H1 (cell line): ENCODE results near the gene EML1. TPM values are rescaled to one million over a fixed set of nuclear protein-coding genes. Genes with fewer than 3 reads are reported as not detected.

Experiments
- CTCF ChIA-PET: fragments of 300-600 bp; sonication (Branson Sonifier 250); formaldehyde crosslinking; loops from one replicate; lab custom pipeline; 2021; ENCODE audit not compliant: partially characterized antibody; lab: Charles Lee
- POLR2A ChIA-PET: fragments of 300-600 bp; sonication (Branson Sonifier 250); formaldehyde crosslinking; loops from one replicate; lab custom pipeline; 2021; ENCODE audit warnings: inconsistent platforms; ENCODE audit not compliant: partially characterized antibody; lab: Charles Lee
- DNase-seq, 2 experiments: peaks; one replicate each; pipeline versions ENCODE4 v3.0.0 to v3.0.0-alpha.2; 2010 to 2022; ENCODE audit warnings: low spot score in 2 of 2, low read depth in 1 of 2, mixed read lengths in 1 of 2
- FAIRE-seq: peaks from 2 replicates; lab custom pipeline; 2011; peaks lifted over from hg19 to GRCh38; lab: Jason Lieb, UNC
- H2AFZ ChIP-seq: 2 replicates; pipeline ENCODE4 v1.8.1; 2012; ENCODE audit warnings: low read length, inconsistent platforms
- H2AK5ac ChIP-seq: 2 replicates; pipeline ENCODE4 v1.6.1; 2013; ENCODE audit warnings: low read depth, low read length
- H2BK120ac ChIP-seq: replicated peaks from 2 replicates; pipeline ENCODE3; 2013; ENCODE audit warnings: low read depth, low read length, inconsistent platforms
- H2BK12ac ChIP-seq: 2 replicates; pipeline ENCODE4 v1.6.1; 2013; ENCODE audit warnings: low read depth, low read length
- H2BK15ac ChIP-seq: 2 replicates; pipeline ENCODE4 v1.6.1; 2013; ENCODE audit warnings: low read length
- H2BK20ac ChIP-seq: 2 replicates; pipeline ENCODE4 v1.6.1; 2013; ENCODE audit warnings: low read length
- H2BK5ac ChIP-seq: 2 replicates; pipeline ENCODE4 v1.6.1; 2013; ENCODE audit warnings: low read depth, low read length
- H3K14ac ChIP-seq: 2 replicates; pipeline ENCODE4 v1.6.1; 2013; ENCODE audit warnings: inconsistent platforms; ENCODE audit not compliant: insufficient read length
- H3K18ac ChIP-seq: 2 replicates; pipeline ENCODE4 v1.6.1; 2013; ENCODE audit warnings: low read length; ENCODE audit errors: extremely low read depth
- H3K23ac ChIP-seq: 2 replicates; pipeline ENCODE4 v1.6.1; 2013; ENCODE audit warnings: inconsistent platforms; ENCODE audit not compliant: insufficient read length
- H3K23me2 ChIP-seq: 2 replicates; pipeline ENCODE4 v1.6.1; 2013; ENCODE audit warnings: low read depth, low read length
- H3K27ac ChIP-seq: 2 replicates; pipeline ENCODE4 v1.6.1; 2011; ENCODE audit warnings: low read depth, low read length, inconsistent platforms
- H3K27me3 ChIP-seq, 4 experiments: replicated peaks in 1 of 4; 1 replicate in 1 of 4; 2 replicates in 3 of 4; pipeline versions ENCODE4 v1.6.1 to v1.8.1; 2011 to 2013; ENCODE audit warnings: low read length in 3 of 4, mild to moderate bottlenecking in 3 of 4, inconsistent platforms in 2 of 4, mixed read lengths in 2 of 4, moderate library complexity in 1 of 4; ENCODE audit not compliant: control insufficient read depth in 3 of 4, insufficient read depth in 3 of 4; ENCODE audit errors: extremely low read depth in 1 of 4
- H3K36me3 ChIP-seq, 4 experiments: 2 replicates each; pipeline versions ENCODE4 v1.6.1 to v1.8.1; 2011 to 2013; ENCODE audit warnings: mild to moderate bottlenecking in 4 of 4, low read length in 3 of 4, moderate library complexity in 2 of 4, control low read depth in 1 of 4, inconsistent platforms in 1 of 4; ENCODE audit not compliant: insufficient read depth in 4 of 4, control insufficient read depth in 2 of 4
- H3K4ac ChIP-seq: replicated peaks from 2 replicates; pipeline ENCODE3; 2013; ENCODE audit warnings: low read length, low read depth, mixed read lengths, inconsistent platforms; ENCODE audit not compliant: insufficient read length
- H3K4me1 ChIP-seq, 4 experiments: replicated peaks in 1 of 4; 1 replicate in 1 of 4; 2 replicates in 3 of 4; pipeline versions ENCODE4 v1.6.1 to v1.8.1; 2011 to 2013; ENCODE audit warnings: low read length in 3 of 4, inconsistent platforms in 2 of 4, mixed read lengths in 1 of 4; ENCODE audit not compliant: insufficient read depth in 4 of 4, control insufficient read depth in 3 of 4
- H3K4me2 ChIP-seq, 2 experiments: 2 replicates each; pipeline versions ENCODE4 v1.6.1 to v1.8.1; 2011 to 2013; ENCODE audit warnings: low read depth in 2 of 2, low read length in 2 of 2, control low read depth in 1 of 2, inconsistent platforms in 1 of 2, mild to moderate bottlenecking in 1 of 2; ENCODE audit not compliant: insufficient read depth in 1 of 2
- H3K4me3 ChIP-seq, 4 experiments: fragments of 200-600, 300-600 bp in 1 of 4; sonication (generic), shearing (Covaris generic), sonication (Bioruptor Twin) in 1 of 4; 2 replicates each; pipeline versions ENCODE4 v1.5.1 to v1.8.1; 2011 to 2016; ENCODE audit warnings: low read length in 4 of 4, low read depth in 3 of 4, control low read depth in 2 of 4, inconsistent platforms in 2 of 4, mild to moderate bottlenecking in 2 of 4, mixed read lengths in 1 of 4, moderate library complexity in 1 of 4; ENCODE audit not compliant: insufficient read depth in 2 of 4; ENCODE audit errors: extremely low read depth in 1 of 4
- H3K56ac ChIP-seq: replicated peaks from 2 replicates; pipeline ENCODE3; 2013; ENCODE audit warnings: low read depth, mild to moderate bottlenecking, mixed read lengths, low read length, inconsistent platforms; ENCODE audit not compliant: insufficient read length
- H3K79me1 ChIP-seq: 2 replicates; pipeline ENCODE4 v1.6.1; 2013; ENCODE audit warnings: low read depth, low read length, control low read depth
- H3K79me2 ChIP-seq, 2 experiments: 2 replicates each; pipeline versions ENCODE4 v1.6.1 to v1.8.1; 2012 to 2013; ENCODE audit warnings: low read length in 2 of 2, mild to moderate bottlenecking in 2 of 2, inconsistent platforms in 1 of 2; ENCODE audit not compliant: insufficient read depth in 2 of 2, control insufficient read depth in 1 of 2
- H3K9ac ChIP-seq, 4 experiments: replicated peaks in 1 of 4; 1 replicate in 1 of 4; 2 replicates in 3 of 4; pipeline versions ENCODE4 v1.6.1 to v1.8.1; 2011 to 2013; ENCODE audit warnings: low read depth in 3 of 4, low read length in 3 of 4, control low read depth in 2 of 4, mild to moderate bottlenecking in 2 of 4, moderate library complexity in 2 of 4, inconsistent platforms in 1 of 4; ENCODE audit errors: extremely low read depth in 1 of 4
- H3K9me3 ChIP-seq, 2 experiments: 2 replicates each; pipeline versions ENCODE4 v1.6.1 to v1.8.1; 2012 to 2013; ENCODE audit warnings: mild to moderate bottlenecking in 2 of 2, moderate library complexity in 2 of 2, control low read depth in 1 of 2, inconsistent platforms in 1 of 2, low read depth in 1 of 2, low read length in 1 of 2, mixed read lengths in 1 of 2; ENCODE audit not compliant: insufficient read depth in 2 of 2
- H4K20me1 ChIP-seq, 2 experiments: replicated peaks in 1 of 2; 2 replicates each; pipeline versions ENCODE3 to v1.8.1; 2011 to 2013; ENCODE audit warnings: inconsistent platforms in 2 of 2, low read length in 2 of 2, mild to moderate bottlenecking in 1 of 2; ENCODE audit not compliant: insufficient read depth in 2 of 2, control insufficient read depth in 1 of 2
- H4K5ac ChIP-seq: 2 replicates; pipeline ENCODE4 v1.6.1; 2013; ENCODE audit warnings: low read length, low read depth, mixed read lengths, inconsistent platforms; ENCODE audit not compliant: insufficient read length
- H4K8ac ChIP-seq: 2 replicates; pipeline ENCODE4 v1.8.0; 2013; ENCODE audit warnings: mild to moderate bottlenecking, moderate library complexity, low read length, inconsistent platforms; ENCODE audit not compliant: insufficient read depth; ENCODE audit errors: extremely low read depth
- H4K91ac ChIP-seq: replicated peaks from 2 replicates; pipeline ENCODE3; 2013; ENCODE audit warnings: low read length, mixed read lengths, inconsistent platforms; ENCODE audit not compliant: insufficient read length
- CEBPB ChIP-seq: IDR thresholded peaks from 2 replicates; pipeline ENCODE4 v1.6.1; 2012; ENCODE audit warnings: low read depth, low read length
- RBBP5 ChIP-seq: IDR thresholded peaks from 2 replicates; pipeline ENCODE4 v1.7.1; 2012; ENCODE audit warnings: low read depth, mild to moderate bottlenecking, inconsistent platforms, low read length, moderate library complexity, borderline replicate concordance
- TEAD4 ChIP-seq: IDR thresholded peaks from 2 replicates; pipeline ENCODE4 v1.6.1; 2012; ENCODE audit warnings: low read depth, low read length, inconsistent platforms, mixed read lengths
- WGBS, 2 experiments: shearing (Covaris generic) in 1 of 2; methylation state at CpG; one replicate each; pipeline versions ENCODE4 v1.1.6 to v1.1.7; 2013 to 2015; ENCODE audit warnings: low lambda C conversion rate in 2 of 2, mixed read lengths in 2 of 2, inconsistent platforms in 1 of 2, low coverage in 1 of 2, missing lambda C conversion rate in 1 of 2; ENCODE audit not compliant: insufficient replicate concordance in 2 of 2, insufficient coverage in 1 of 2, insufficient read length in 1 of 2; ENCODE audit errors: extremely low coverage in 1 of 2, missing lambda C conversion rate in 1 of 2; 5-methylcytosine and 5-hydroxymethylcytosine counted together
- polyA plus RNA-seq, 7 experiments: library from polyadenylated mRNA; depleted of rRNA in 3 of 7; stranded (reverse) in 5 of 7; unstranded in 2 of 7; fragments of >200 nt in 5 of 7; fragments of 200-250 nt in 2 of 7; gene quantifications; 1 replicate in 5 of 7; 2 replicates in 1 of 7; 4 replicates in 1 of 7; pipeline versions ENCODE4 v1.2.1 to v1.2.3, GENCODE V29; 2011 to 2013; ENCODE audit warnings: missing spikeins in 2 of 7, mixed read lengths in 2 of 7
- total RNA-seq: library from RNA; stranded (reverse); fragmentation: NEBNext Ultra II Directional; extraction: Animal tissue kit (Norgen Biotek cat#: 25700); gene quantifications from 2 replicates; pipeline ENCODE4 v1.2.1, GENCODE V29; 2021

The EML1 gene
- total and polyA plus RNA-seq, 2 of the 8 experiments (the other 6 are each of a cell fraction or from before 2014, with no cell fraction given) = 11.1 to 24.7 TPM

- Histone ChIP-seq H3K27ac (no peak overlapping the region), H3K79me1 (peaks cover 9% of the 10 kb centered on the region), H3K23me2 (no peaks in the 10 kb centered on the region), H3K9ac (no peak overlapping the region), H3K23ac (no peak overlapping the region), H2BK120ac (no peak overlapping the region), H3K4me3 (no peak overlapping the region), H3K36me3 (no peaks in the 10 kb centered on the region), H3K9me3 (no peaks in the 10 kb centered on the region)
- POLR2A ChIA-PET = interaction anchor here (0.6 kb wide), 1 partner anchor 385 kb away, joined by 3 read pairs; no protein-coding TSS in a partner anchor
- TF ChIP-seq TEAD4 (no peak), RBBP5 (no peak), CEBPB (no peak)
- TF ChIP-seq, all 59 proteins: peak for 0
- 88% methylated on average over 12 of the region's 12 CpGs; no CpG with 5 or more reads in 1 of the 2 experiments for WGBS, 2 experiments
- Histone ChIP-seq H3K56ac (no peak overlapping the region), H3K18ac (no peak overlapping the region), H4K8ac (no peak overlapping the region), H4K91ac (no peak overlapping the region), H3K79me2 (peaks cover 0 to 17% of the 10 kb centered on the region in 2 experiments; a peak in 1 of 4 replicates), H3K4me1 (peaks cover 0 to 1% (median under 1%) of the 10 kb centered on the region in 4 experiments; a peak in 3 of 7 replicates), H2BK12ac (no peak overlapping the region), H4K5ac (no peak overlapping the region), H3K4me2 (no peak overlapping the region), H3K27me3 (no peaks in the 10 kb centered on the region), H2AFZ (no peak overlapping the region), H2BK5ac (no peak overlapping the region), H3K14ac (no peak overlapping the region), H4K20me1 (peaks cover 2% of the 10 kb centered on the region in 2 experiments), H3K4ac (no peak overlapping the region), H2BK15ac (no peak overlapping the region), H2BK20ac (no peak overlapping the region), H2AK5ac (no peak overlapping the region)
- DNase-seq = no peak
- FAIRE-seq = no peak
- CTCF ChIA-PET = interaction anchor here (0.6 to 3.8 kb wide), 15 partner anchors 8 to 220 kb away, joined by 3 to 18 read pairs (median 6); no protein-coding TSS in a partner anchor
Measured at GRCh38 chr14:99805757-99806439, 12.7 kb downstream of the EML1 start.
